D721Med (cell line): ENCODE measurements around the gene PGAM5.

Experiments
- DNase-seq: peaks from one replicate; pipeline ENCODE4 v3.0.0; 2011; ENCODE audit warnings: low spot score; ENCODE audit not compliant: insufficient read length
- FAIRE-seq: peaks from 2 replicates; lab custom pipeline; 2011; peaks lifted over from hg19 to GRCh38; lab: Jason Lieb, UNC
- CTCF ChIP-seq: IDR thresholded peaks from 2 replicates; pipeline ENCODE4 v1.5.1; 2012; ENCODE audit warnings: mild to moderate bottlenecking, control low read depth; ENCODE audit not compliant: insufficient read depth; ENCODE audit errors: missing control alignments

PGAM5 gene

GRCh38 chr12:132703641-132704040 is 7.0 kb upstream of the PGAM5 start:
- no peak for TF ChIP-seq CTCF
- FAIRE-seq (no peak), DNase-seq (no peak)

GRCh38 chr12:132707241-132707640 is 3.4 kb upstream of the PGAM5 start:
- no peak for FAIRE-seq
- TF ChIP-seq CTCF = no peak
- DNase-seq = no peak

GRCh38 chr12:132708150-132708549 is 2.5 kb upstream of the PGAM5 start:
- DNase-seq = no peak
- FAIRE-seq = no peak
- no peak for TF ChIP-seq CTCF

GRCh38 chr12:132710043-132710404 is 618 bp upstream of the PGAM5 start:
- FAIRE-seq (no peak), DNase-seq (no peak)
- TF ChIP-seq CTCF = no peak

- DNase-seq (no peak), FAIRE-seq (no peak)
- no peak for TF ChIP-seq CTCF
Measured at GRCh38 chr12:132711080-132711843, 620 bp downstream of the PGAM5 start.

- TF ChIP-seq CTCF = no peak
- no peak for DNase-seq
- FAIRE-seq = no peak
Measured at GRCh38 chr12:132713123-132713522, 2.5 kb downstream of the PGAM5 start.

- FAIRE-seq = no peak
- no peak for DNase-seq
- TF ChIP-seq CTCF = no peak
Measured at GRCh38 chr12:132715874-132716273, 5.2 kb downstream of the PGAM5 start.
